HG03045 (cell line): ENCODE results near the gene CNPPD1.

Experiments used
- ATAC-seq: cut with Tn5 transposase; IDR thresholded peaks from one replicate; pipeline ENCODE4 v1.9.1; 2021; ENCODE audit warnings: mild to moderate bottlenecking, moderate library complexity; ENCODE audit not compliant: unreplicated experiment

CNPPD1 gene

DNA sequence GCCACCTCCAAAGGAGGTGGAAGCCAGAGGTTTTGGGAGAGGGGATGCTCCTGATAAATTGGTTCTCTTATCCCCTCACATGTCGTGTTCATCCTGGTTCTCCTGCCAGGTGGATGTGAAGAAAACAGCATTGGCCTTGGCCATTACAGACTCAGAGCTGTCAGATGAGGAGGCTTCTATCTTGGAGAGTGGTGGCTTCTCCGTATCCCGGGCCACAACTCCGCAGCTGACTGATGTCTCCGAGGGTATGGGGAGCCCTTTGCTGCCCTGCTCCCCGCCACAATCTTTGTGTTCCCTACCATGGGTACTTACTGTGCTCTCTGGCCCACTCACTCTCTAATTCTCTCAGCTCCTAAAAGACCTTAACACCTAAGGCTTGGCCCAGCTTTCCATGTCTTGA lies 4.8 kb upstream of the CNPPD1 start:
- ATAC-seq, result no peak

GRCh38 chr2:219180961-219181360 lies 4.2 kb upstream of the CNPPD1 start:
- no peak for ATAC-seq

DNA sequence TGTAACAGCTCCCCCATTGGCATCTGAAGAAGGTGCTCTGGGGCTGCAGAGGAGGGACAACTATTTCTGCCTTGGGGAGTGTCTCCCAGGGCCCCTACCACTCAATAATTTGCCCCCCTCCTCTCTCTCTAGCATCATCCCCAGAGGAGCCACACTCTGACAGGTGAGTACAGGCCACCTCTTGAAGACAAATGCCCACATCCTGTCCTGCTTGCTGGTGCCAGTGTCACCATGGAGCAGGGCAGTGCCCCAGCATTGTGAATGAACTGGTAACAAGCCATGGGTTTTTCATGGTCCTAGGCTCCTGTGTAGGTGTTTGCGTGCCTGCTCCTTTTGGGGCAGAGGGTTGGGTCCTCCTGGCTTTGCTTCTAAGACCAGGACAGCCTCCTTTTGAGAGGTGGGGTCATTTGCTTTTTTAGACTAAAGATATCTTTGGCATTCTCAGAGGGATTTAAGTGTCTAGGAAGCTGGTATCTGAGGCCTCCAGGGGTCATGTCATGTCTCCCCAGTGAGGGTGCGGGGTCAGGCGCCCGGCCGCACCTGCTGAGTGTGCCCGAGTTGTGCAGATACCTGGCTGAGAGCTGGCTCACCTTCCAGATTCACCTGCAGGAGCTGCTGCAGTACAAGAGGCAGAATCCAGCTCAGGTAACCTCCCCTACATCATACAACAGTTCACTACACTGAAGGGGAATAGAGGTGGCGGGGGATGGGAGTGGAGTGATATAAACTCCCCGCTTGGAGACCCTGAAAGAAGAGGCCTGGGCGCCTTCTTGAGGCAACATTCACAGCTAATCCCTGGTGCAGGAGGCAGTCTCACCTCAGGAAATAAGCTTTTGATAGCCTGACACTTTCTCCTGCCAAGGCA lies 3.1 kb upstream of the CNPPD1 start:
- ATAC-seq, result no peak

DNA sequence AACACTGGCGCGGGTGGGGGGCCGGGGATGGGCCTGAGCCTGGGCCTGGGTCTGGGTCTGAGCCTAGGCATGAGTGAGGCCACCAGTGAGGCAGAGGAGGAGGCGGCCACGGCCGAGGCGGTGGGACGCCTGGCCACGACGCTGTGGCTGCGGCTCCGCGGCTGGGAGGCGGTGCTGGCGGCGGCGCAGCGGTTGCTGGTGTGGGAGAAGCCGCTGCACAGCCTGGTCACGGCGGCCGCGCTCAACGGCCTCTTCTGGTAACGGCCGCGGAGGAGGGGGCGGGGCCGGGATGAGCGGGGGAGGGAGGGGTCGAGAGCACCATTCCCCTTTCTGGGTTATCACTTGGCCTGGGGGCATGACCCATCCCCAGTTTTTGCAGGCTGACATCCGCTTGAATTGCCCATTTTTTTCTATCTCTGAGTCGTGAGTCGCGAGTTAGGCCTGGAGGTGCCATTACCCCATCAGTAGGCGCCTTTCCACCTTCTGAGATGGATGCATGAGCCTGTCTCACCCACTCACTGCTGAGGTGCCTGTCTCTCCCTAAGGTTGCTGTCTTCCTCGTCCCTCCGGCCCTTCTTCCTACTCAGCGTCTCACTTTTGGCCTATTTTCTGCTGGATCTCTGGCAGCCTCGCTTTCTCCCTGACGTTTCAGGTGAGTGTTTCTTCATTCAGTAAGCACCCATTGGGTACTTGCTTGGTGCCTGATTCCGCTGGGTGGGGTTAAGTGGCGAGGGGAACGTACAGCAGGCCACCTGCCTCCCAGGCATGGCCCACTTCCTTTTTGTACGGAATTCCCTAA lies 1.9 kb upstream of the CNPPD1 start:
- ATAC-seq, result peak; percentile 14

DNA sequence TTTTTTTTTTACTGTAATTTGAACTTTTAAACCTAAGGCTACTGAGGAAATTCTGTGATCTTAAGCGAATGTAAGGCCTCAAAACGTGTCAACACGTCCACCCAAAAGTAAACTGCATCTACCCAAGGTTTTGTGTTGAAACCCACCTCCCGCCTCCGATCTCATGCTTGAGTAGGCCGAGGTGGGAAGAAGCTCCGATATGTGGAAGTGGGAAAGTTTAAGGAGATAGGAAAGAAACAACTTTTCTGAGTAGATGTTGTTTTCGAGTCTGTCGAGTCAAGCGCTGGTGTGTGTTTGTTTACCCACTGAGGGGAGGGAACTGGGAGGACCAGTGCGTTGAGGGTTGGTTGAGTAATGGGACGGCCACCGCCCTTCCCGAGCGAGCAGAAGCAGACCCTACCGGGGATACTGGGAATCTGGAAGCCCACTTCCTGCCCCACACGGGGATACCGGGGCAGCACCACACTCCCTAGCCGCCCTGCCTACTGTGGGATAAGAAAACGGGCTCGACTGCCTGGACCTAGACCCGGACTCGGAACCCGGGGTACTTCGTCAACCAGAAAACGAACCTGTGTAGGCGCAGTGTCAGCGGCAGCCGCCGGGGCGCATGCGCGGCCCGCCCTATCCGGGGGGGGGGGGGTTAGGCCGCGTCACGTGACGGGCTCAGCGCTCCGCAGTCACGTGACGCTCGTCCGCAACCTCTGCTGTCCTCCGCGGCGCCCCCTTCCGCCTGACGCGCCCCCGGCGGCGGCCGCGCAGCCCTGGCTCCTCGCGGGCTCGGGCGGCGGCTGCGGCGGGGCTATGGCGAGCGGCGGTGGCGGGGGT lies 1.0 kb upstream of the CNPPD1 start, which contains the start of gene RETREG2:
Gene RETREG2, plus strand, starts transcription at position 724 of the 825 bp plus-strand sequence. Its CDS starts 78 bp downstream, at position 802.
- ATAC-seq, result peak; percentile 44

- peak; percentile 22 for ATAC-seq
Measured at GRCh38 chr2:219175928-219176817, 552 bp downstream of the CNPPD1 start.

GRCh38 chr2:219175486-219175885 lies 1.2 kb downstream of the CNPPD1 start:
- no peak for ATAC-seq

DNA sequence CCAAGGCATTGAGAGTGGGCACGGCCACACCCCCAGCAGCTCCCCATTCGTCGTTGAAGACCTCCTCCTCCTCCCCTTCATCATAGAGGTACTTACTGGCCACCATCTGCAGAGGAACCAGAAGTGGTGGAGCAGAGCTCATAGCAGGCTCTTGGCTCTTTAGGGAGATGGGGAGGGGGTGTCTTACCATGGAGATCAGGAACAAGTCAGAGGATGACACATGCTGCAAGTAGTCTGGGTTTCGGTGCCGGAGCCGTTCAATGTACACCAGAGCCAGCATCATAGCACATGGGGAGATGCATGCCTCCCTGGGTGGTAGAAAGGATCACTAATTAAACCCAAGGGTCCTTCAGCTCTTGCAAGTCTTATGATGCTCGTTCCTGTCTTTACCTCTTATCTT lies 1.9 kb downstream of the CNPPD1 start:
- no peak for ATAC-seq

DNA sequence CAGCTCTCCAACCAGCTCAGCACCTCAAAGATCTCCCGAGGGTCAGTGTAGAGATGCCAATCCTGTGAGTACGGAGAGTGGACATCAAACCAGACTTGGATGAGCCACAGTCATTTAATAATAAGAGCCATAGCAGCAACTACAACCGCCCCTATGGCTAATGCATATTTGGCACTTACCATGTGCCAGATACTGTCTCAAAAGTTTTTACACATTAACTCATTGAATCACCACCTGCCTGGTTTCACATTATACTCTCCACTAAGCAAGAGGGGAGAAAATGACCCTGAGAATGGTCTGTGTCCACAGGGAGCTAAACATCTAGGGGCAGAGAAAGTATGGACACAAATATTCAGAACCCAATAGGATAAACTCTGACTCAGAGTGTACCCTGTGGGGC lies 2.6 kb downstream of the CNPPD1 start:
- no peak for ATAC-seq

DNA sequence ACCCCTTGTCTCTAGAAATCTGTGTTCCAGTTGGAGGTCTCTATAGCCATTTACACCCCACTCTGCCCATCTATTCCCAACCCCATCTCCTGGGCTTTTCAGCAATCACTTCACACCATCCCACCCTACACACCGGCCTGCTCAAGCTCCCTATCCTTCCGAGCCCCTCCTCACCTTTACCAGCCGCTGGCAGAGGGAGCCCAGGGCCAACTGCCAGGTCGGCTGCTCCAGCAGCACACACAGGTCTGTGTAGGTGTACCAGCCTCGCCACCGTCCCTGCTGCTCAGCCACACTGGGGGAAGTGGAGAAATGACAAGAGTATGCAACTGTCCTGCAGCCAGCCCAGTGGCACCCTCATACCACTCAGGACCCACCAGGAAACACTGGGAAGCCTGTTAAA lies 3.5 kb downstream of the CNPPD1 start:
- ATAC-seq, result no peak

DNA sequence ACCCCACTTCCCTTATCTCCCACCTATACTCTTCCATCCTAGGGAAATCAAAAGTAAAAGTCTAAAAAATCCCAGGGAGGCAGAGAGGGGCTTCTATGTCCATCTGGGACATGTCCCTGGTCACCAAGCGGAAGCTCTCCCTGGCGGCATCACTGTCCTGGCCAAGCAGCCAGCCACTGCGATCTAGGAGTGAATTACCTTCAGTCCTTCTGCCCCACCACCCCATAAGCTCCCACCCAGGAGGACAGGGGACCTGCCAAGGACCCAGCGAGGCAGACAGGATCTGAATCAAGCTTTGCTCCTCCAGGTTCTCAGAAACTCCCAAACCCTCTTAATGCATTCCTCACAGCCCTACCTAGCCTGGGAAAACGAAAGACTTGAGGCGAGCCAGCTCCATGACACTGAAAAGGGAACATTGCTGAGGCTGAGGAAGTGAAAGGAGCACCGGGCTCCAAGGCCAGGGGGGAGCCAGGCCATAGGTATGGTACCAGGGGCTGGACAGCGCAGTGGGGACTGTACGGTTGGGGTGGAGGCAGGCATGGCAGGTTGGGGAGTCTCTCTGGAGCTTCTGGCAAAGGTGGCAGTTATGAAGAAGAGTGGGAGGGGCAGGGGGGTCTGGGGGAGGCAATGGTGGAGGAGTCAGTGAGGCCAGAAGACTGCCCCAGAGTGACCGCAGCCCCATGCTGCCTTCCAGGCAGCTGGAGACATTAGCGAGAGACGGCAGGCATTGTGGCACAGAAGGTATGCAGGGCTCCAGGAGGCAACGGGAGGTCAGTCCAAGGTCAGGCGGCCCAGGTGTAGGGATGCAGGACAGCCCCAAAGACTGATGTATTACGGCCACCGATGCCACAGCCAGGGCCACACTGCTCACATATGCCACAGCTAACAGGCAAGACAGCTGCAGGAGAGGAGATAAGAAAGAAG lies 4.2 kb downstream of the CNPPD1 start:
- no peak for ATAC-seq

- ATAC-seq, result no peak
Measured at GRCh38 chr2:219171231-219171651, 5.5 kb downstream of the CNPPD1 start.

DNA sequence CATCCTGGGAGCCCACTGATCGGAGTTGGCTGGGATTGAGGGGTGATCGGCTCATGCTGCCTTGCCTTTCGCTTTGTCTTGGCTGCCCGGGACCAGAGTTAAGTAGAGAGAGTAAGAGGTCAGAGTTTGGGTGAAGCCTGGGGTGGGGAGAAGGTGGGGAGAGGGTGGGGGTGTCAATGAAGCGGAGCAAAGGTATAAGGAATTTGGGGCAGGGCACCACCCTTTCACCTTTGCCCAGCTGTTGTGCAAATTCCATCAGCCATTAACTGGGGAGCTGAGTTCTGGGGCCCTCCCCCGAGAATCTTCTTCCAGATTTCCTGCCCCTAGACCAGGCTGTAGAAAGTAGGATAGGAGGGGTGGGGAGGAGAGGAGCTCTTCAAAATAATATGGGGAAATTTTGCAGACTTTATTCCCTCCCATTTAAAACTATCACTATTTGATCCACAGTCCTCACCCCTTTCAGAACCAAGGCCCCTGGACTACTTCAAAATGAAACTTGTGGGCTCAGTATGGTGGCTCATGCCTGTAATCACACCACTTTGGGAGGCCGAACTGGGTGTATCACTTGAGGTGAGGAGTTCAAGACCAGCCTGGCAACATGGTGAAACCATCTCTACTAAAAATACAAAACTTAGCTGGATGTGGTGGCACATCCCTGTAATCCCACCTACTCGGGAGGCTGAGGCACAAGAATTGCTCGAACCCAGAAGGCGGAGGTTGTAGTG lies 6.6 kb downstream of the CNPPD1 start, which contains the start of gene SLC23A3:
Gene SLC23A3, minus strand, starts transcription at position 100 of the 725 bp plus-strand sequence. Its CDS starts 45 bp downstream, at position 55.
- no peak for ATAC-seq

- ATAC-seq, result no peak
Measured at GRCh38 chr2:219168932-219169331, 7.8 kb downstream of the CNPPD1 start.

DNA sequence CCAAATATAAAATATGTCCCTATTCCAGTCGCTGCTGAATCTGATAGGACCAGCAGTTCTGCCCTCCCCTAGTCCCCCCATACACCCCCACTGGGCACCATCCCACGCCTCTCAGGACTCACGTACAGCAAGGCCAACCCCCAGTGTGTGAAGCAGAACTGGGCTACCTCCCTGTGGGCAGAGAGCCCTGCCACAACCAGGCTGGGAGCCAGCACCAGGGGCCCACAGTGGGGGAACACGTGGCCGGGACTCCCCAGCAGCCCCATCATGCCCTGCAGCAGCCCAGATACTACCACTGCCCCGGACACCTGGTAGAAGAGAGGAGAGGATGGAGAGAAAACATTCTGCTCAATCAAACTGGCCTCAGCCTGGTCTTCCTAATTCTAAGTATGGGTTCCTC lies 8.2 kb downstream of the CNPPD1 start:
- ATAC-seq, result no peak

DNA sequence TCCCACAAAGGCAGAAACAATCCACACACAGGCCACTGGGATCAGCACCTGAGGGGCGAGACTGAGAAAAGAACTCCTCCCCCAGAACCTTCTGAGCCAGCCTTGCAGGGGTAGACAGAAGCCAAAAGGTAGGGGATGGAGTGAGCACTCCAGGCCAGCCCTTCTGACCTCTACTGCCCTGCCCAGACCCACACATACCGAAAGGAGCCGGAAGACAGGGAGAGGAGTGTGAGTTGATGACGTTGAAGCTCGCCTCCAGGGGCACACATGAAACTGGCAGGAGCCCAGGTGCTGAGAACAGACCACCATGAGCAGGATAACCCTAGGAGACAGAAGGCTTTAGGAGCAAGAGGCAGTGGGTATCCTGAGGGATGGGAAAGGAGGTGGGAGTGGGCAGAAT lies 8.7 kb downstream of the CNPPD1 start:
- no peak for ATAC-seq

- no peak for ATAC-seq
Measured at GRCh38 chr2:219165058-219165911, 11.4 kb downstream of the CNPPD1 start.
